HCT116 (cell line): ENCODE data around the gene GAPT. TPM values are rescaled to one million over a fixed set of nuclear protein-coding genes. Genes with fewer than 3 reads are reported as not detected.
A peak's percentile ranks its signal among the peaks of the same experiment; 100 is the strongest.

ENCODE experiments used
- ATAC-seq: fragments of 200-7000 bp; cut with Tn5 transposase; 2 replicates; pipeline ENCODE4 v1.9.1; 2020; ENCODE audit warnings: mild to moderate bottlenecking, moderate library complexity
- BruUV-seq: library from RNA; stranded (reverse); fragments of 400-500 nt; replicated peaks from 2 replicates; lab custom pipeline; 2021; lab: Mats Ljungman, UMichigan
- CTCF ChIA-PET: fragments of 300-600 bp; sonication (Branson Sonifier 250); formaldehyde crosslinking; loops from one replicate; lab custom pipeline; 2021; ENCODE audit warnings: antibody characterized with exemption; lab: Charles Lee
- POLR2A ChIA-PET: fragments of 300-600, 350-600 bp; sonication (Branson Sonifier 250); formaldehyde crosslinking; loops from one replicate; lab custom pipeline; 2021; ENCODE audit warnings: antibody characterized with exemption; lab: Charles Lee
- RAD21 ChIA-PET, 2 experiments: fragments of 300-600 bp; sonication (Branson Sonifier 250); formaldehyde crosslinking; loops; one replicate each; lab custom pipeline; 2023; ENCODE audit warnings: low total read pairs in 2 of 2; ENCODE audit not compliant: uncharacterized antibody in 2 of 2, unreplicated experiment in 2 of 2, low non-redundant PET in 1 of 2; lab: Charles Lee
- DNase-seq: peaks from one replicate; pipeline ENCODE4 v3.0.0-alpha.2; 2010; ENCODE audit warnings: low read depth, low spot score
- H2AFZ ChIP-seq: fragments of 200-600 bp; shearing (Covaris generic), sonication (generic); 2 replicates; pipeline ENCODE4 v1.6.1; 2017; ENCODE audit warnings: low read depth, mixed run types, mixed read lengths, antibody characterized with exemption, low read length; ENCODE audit not compliant: poor library complexity, severe bottlenecking
- H3K27ac ChIP-seq: 2 replicates; pipeline ENCODE4 v1.5.1; 2012; ENCODE audit warnings: low read depth, low read length
- H3K27me3 ChIP-seq: fragments of 200-600 bp; sonication (generic); 2 replicates; pipeline ENCODE4 v1.6.1; 2016; ENCODE audit warnings: mixed run types, low read length, mixed read lengths; ENCODE audit not compliant: insufficient read depth
- H3K36me3 ChIP-seq, 2 experiments: fragments of 200-500 bp in 1 of 2; fragments of 200-600 bp in 1 of 2; sonication (Bioruptor generic) in 1 of 2; sonication (generic) in 1 of 2; 2 replicates each; pipeline versions ENCODE4 v1.5.1 to v1.6.1; 2014 to 2016; ENCODE audit warnings: low read length in 2 of 2, inconsistent platforms in 1 of 2, mixed read lengths in 1 of 2, mixed run types in 1 of 2; ENCODE audit not compliant: insufficient read depth in 2 of 2, control insufficient read depth in 1 of 2
- H3K4me1 ChIP-seq, 2 experiments: fragments of 200-600 bp in 1 of 2; sonication (generic) in 1 of 2; 2 replicates each; pipeline versions ENCODE4 v1.5.1 to v1.6.1; 2012 to 2017; ENCODE audit warnings: low read length in 2 of 2, inconsistent platforms in 1 of 2, mild to moderate bottlenecking in 1 of 2, mixed read lengths in 1 of 2, mixed run types in 1 of 2, moderate library complexity in 1 of 2; ENCODE audit not compliant: insufficient read depth in 2 of 2, control insufficient read depth in 1 of 2
- H3K4me2 ChIP-seq: fragments of 200-600 bp; sonication (generic); 2 replicates; pipeline ENCODE4 v1.6.1; 2017; ENCODE audit warnings: mixed run types, low read length, mixed read lengths
- H3K4me3 ChIP-seq, 2 experiments: fragments of 200-600 bp in 1 of 2; sonication (generic) in 1 of 2; replicated peaks in 1 of 2; 2 replicates each; pipeline ENCODE4 v1.5.1; 2011 to 2016; ENCODE audit warnings: low read length in 2 of 2, control low read depth in 1 of 2, low read depth in 1 of 2, mild to moderate bottlenecking in 1 of 2, mixed read lengths in 1 of 2, mixed run types in 1 of 2
- H3K79me2 ChIP-seq: fragments of 200-600 bp; sonication (generic); 2 replicates; pipeline ENCODE4 v1.6.1; 2017; ENCODE audit warnings: mild to moderate bottlenecking, mixed run types, low read length, moderate library complexity, mixed read lengths; ENCODE audit not compliant: insufficient read depth
- H3K9ac ChIP-seq: fragments of 200-600 bp; sonication (generic); 2 replicates; pipeline ENCODE4 v1.6.1; 2016; ENCODE audit warnings: low read length, mixed read lengths
- H3K9me2 ChIP-seq: fragments of 200-600 bp; sonication (generic), shearing (Covaris generic); 2 replicates; pipeline ENCODE4 v1.6.1; 2017; ENCODE audit warnings: mixed run types, mild to moderate bottlenecking, moderate library complexity; ENCODE audit not compliant: insufficient read depth
- H3K9me3 ChIP-seq, 2 experiments: fragments of 200-500 bp in 1 of 2; fragments of 200-600 bp in 1 of 2; sonication (Bioruptor generic) in 1 of 2; sonication (generic) in 1 of 2; 2 replicates each; pipeline ENCODE4 v1.6.1; 2014 to 2017; ENCODE audit warnings: low read length in 2 of 2, mixed read lengths in 2 of 2, inconsistent platforms in 1 of 2, low read depth in 1 of 2, mild to moderate bottlenecking in 1 of 2, mixed run types in 1 of 2, moderate library complexity in 1 of 2; ENCODE audit not compliant: control insufficient read depth in 1 of 2, insufficient read depth in 1 of 2
- H4K20me1 ChIP-seq: fragments of 200-600 bp; sonication (generic), shearing (Covaris generic); 2 replicates; pipeline ENCODE4 v1.6.1; 2017; ENCODE audit warnings: mixed run types, mild to moderate bottlenecking, moderate library complexity; ENCODE audit not compliant: insufficient read depth
- CBX3 ChIP-seq: IDR thresholded peaks from 2 replicates; pipeline ENCODE4 v1.6.1; 2012; ENCODE audit warnings: low read depth
- CEBPB ChIP-seq: IDR thresholded peaks from 2 replicates; pipeline ENCODE4 v1.6.1; 2012; ENCODE audit warnings: low read depth
- ELF1 ChIP-seq: IDR thresholded peaks from 2 replicates; pipeline ENCODE4 v1.6.1; 2012; ENCODE audit warnings: low read depth, borderline replicate concordance
- EZH2 ChIP-seq: fragments of 200-600 bp; sonication (generic); IDR thresholded peaks from 2 replicates; pipeline ENCODE4 v1.6.1; 2017; ENCODE audit warnings: antibody characterized with exemption, mixed run types
- FOSL1 ChIP-seq: IDR thresholded peaks from 2 replicates; pipeline ENCODE4 v1.6.1; 2012; ENCODE audit warnings: low read depth
- JUND ChIP-seq: IDR thresholded peaks from 2 replicates; pipeline ENCODE4 v1.6.1; 2012
- RAD21 ChIP-seq: IDR thresholded peaks from 2 replicates; pipeline ENCODE4 v1.6.1; 2012; ENCODE audit warnings: low read depth, mild to moderate bottlenecking
- SRF ChIP-seq: IDR thresholded peaks from 2 replicates; pipeline ENCODE4 v1.6.1; 2012; ENCODE audit warnings: low read depth
- TCF7L2 ChIP-seq: IDR thresholded peaks from 2 replicates; pipeline ENCODE4 v1.7.0; 2011; ENCODE audit warnings: borderline replicate concordance, inconsistent platforms; ENCODE audit not compliant: insufficient read depth, insufficient read length; ENCODE audit errors: extremely low read depth
- YY1 ChIP-seq: IDR thresholded peaks from 2 replicates; pipeline ENCODE4 v1.6.1; 2011; ENCODE audit warnings: low read length, low read depth, moderate library complexity, mild to moderate bottlenecking; ENCODE audit not compliant: insufficient replicate concordance; ENCODE audit errors: extremely low read depth
- ZFX ChIP-seq: fragments of 450-650 bp; IDR thresholded peaks from 2 replicates; pipeline ENCODE4 v1.6.1; 2017
- ZNF274 ChIP-seq: fragments of 200-500 bp; sonication (Bioruptor generic); IDR thresholded peaks from 2 replicates; pipeline ENCODE4 v1.6.1; 2014; ENCODE audit warnings: mild to moderate bottlenecking, low read depth, low read length, inconsistent platforms
- intact Hi-C: fragments of 100-400 bp; cut with micrococcal nuclease; formaldehyde crosslinking; loops from 2 replicates; pipeline ENCODE4 v1.10.0; 2022
- total RNA-seq: library from RNA; stranded (reverse); gene quantifications from one replicate; pipeline ENCODE4 v1.2.1, GENCODE V29; 2021; ENCODE audit not compliant: unreplicated experiment
- TF ChIP-seq, protein P1 (sequence below), 3 experiments: fragments of 200-600 bp in 1 of 3; sonication (generic) in 1 of 3; IDR thresholded peaks in 2 of 3; conservative IDR thresholded peaks in 1 of 3; 2 replicates each; pipeline ENCODE4 v1.5.1; 2012 to 2017; ENCODE audit warnings: low read depth in 2 of 3, low read length in 2 of 3, antibody characterized with exemption in 1 of 3, borderline replicate concordance in 1 of 3, control low read depth in 1 of 3, mild to moderate bottlenecking in 1 of 3, mixed read lengths in 1 of 3, mixed run types in 1 of 3, moderate library complexity in 1 of 3; ENCODE audit not compliant: insufficient read depth in 1 of 3
- TF ChIP-seq, protein P2 (sequence below): IDR thresholded peaks from 2 replicates; pipeline ENCODE4 v1.6.1; 2012
- TF ChIP-seq, protein P3 (sequence below): IDR thresholded peaks from 2 replicates; pipeline ENCODE4 v1.6.1; 2011; ENCODE audit warnings: mild to moderate bottlenecking, low read length, moderate library complexity; ENCODE audit not compliant: insufficient replicate concordance; ENCODE audit errors: extremely low read depth

The GAPT gene
- total RNA-seq, 1 experiment from 2014 or later, result not detected

DNA sequence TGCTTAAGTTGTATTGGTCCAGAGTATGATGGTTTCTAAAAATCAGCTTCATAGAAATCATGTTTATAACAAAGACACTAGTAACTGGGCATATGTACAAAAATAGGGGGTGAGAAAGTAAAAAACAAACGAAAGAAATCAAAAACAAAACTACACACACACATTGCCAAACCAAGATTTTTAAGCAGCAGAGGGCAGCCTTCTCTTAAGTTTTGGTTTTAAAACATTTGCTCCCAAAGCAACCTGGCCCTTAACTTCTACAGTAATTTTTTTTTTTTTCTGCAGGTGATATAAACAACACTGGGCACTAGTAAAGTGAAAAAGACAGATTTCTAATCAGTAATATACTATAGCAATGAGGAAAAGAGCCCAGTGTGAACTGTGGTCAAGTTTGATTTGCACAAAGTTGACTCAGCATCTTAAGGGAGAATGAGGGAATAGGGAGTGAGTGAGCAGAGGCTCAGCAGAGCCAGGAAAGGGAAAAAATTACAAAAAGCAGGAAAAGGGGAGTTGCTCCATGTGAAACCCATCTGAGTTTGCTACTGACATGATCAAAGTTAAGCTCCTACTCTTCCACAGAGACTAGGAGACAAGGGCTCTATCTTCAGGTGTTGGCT, 13.4 kb upstream of the GAPT start:
- TF ChIP-seq, protein P1, sequence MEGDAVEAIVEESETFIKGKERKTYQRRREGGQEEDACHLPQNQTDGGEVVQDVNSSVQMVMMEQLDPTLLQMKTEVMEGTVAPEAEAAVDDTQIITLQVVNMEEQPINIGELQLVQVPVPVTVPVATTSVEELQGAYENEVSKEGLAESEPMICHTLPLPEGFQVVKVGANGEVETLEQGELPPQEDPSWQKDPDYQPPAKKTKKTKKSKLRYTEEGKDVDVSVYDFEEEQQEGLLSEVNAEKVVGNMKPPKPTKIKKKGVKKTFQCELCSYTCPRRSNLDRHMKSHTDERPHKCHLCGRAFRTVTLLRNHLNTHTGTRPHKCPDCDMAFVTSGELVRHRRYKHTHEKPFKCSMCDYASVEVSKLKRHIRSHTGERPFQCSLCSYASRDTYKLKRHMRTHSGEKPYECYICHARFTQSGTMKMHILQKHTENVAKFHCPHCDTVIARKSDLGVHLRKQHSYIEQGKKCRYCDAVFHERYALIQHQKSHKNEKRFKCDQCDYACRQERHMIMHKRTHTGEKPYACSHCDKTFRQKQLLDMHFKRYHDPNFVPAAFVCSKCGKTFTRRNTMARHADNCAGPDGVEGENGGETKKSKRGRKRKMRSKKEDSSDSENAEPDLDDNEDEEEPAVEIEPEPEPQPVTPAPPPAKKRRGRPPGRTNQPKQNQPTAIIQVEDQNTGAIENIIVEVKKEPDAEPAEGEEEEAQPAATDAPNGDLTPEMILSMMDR (IDR thresholded peaks at IDR 0.05 in 2 of 3, conservative IDR thresholded peaks at IDR 0.05 in 1 of 3; ENCODE audit: borderline replicate concordance in 1 of 3, insufficient read depth in 1 of 3, low read depth in 2 of 3, low read length in 2 of 3), result peak in 1 of 3 experiments; percentile 34; a peak in 1 of 6 replicates
- TF ChIP-seq EZH2, result no peak
- TF ChIP-seq RAD21, result peak; percentile 52

DNA sequence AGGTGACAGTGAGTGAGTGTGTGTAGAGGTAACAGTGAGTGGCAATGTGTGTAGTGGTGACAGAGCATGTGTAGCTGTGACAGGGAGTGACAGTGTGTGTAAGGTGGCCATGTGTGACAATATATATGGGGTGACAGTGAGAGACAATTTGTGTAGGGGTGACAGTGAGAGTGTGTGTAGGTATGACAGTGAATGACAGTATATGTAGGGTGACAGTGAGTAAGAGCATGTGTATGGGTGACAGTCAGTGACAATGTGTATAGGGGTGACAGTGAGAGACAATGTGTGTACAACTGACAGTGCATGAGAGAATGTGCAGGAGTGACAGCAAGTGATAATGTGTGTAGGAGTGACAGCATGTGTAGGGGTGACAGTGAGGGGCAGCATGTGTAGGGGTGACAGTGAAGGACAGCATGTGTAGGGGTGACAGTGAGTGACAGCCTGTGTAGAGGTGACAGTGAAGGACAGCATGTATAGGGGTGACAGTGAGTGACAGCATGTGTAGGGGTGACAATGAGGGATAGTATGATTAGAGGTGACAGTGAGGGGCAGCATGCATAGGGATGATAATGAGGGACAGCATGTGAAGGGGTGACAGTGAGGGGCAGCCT, 10.1 kb upstream of the GAPT start:
- H3K27ac ChIP-seq, result no peak overlapping the region
- POLR2A ChIA-PET, result no interaction called here
- H3K4me3 ChIP-seq, result no peak overlapping the region
- no peaks in the 10 kb centered on the region for H3K36me3 ChIP-seq
- BruUV-seq, result no TSS peak
- H3K79me2 ChIP-seq, result no peaks in the 10 kb centered on the region
- CTCF ChIA-PET, result no interaction called here
- H3K9me3 ChIP-seq, result peaks cover 0 to 4% of the 10 kb centered on the region in 2 experiments; a peak in 1 of 4 replicates
- no peak for ATAC-seq
- H3K27me3 ChIP-seq, result 0 out of 2 replicates have a peak, but pooled peaks cover 4% of the 10 kb centered on the region
- no peak for DNase-seq
- intact Hi-C loops, result no loop called here
- H2AFZ ChIP-seq, result no peak overlapping the region
- H3K9me2 ChIP-seq, result no peaks in the 10 kb centered on the region
- H3K4me2 ChIP-seq, result no peak overlapping the region
- RAD21 ChIA-PET, result no interaction called here
- no peaks in the 10 kb centered on the region for H4K20me1 ChIP-seq
- no peak overlapping the region for H3K9ac ChIP-seq
- TF ChIP-seq FOSL1 (no peak), CEBPB (no peak), CBX3 (no peak), TCF7L2 (no peak), ZFX (no peak), ELF1 (no peak), JUND (no peak), SRF (no peak), ZNF274 (no peak), YY1 (no peak)
- TF ChIP-seq, protein P2, sequence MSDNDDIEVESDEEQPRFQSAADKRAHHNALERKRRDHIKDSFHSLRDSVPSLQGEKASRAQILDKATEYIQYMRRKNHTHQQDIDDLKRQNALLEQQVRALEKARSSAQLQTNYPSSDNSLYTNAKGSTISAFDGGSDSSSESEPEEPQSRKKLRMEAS, result no peak
- TF ChIP-seq, protein P3, sequence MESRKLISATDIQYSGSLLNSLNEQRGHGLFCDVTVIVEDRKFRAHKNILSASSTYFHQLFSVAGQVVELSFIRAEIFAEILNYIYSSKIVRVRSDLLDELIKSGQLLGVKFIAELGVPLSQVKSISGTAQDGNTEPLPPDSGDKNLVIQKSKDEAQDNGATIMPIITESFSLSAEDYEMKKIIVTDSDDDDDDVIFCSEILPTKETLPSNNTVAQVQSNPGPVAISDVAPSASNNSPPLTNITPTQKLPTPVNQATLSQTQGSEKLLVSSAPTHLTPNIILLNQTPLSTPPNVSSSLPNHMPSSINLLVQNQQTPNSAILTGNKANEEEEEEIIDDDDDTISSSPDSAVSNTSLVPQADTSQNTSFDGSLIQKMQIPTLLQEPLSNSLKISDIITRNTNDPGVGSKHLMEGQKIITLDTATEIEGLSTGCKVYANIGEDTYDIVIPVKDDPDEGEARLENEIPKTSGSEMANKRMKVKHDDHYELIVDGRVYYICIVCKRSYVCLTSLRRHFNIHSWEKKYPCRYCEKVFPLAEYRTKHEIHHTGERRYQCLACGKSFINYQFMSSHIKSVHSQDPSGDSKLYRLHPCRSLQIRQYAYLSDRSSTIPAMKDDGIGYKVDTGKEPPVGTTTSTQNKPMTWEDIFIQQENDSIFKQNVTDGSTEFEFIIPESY, result no peak
- no peaks in the 10 kb centered on the region for H3K4me1 ChIP-seq

More for the DNA sequence above, 13.4 kb upstream of the GAPT start:
- Histone ChIP-seq H3K9ac (no peak overlapping the region), H3K4me2 (no peak overlapping the region), H3K27ac (no peak overlapping the region), H3K79me2 (no peaks in the 10 kb centered on the region), H2AFZ (no peak overlapping the region), H3K9me2 (no peaks in the 10 kb centered on the region), H3K36me3 (no peaks in the 10 kb centered on the region), H3K9me3 (peaks cover 0 to 4% of the 10 kb centered on the region in 2 experiments; a peak in 1 of 4 replicates), H3K27me3 (no peaks in the 10 kb centered on the region), H3K4me3 (no peak overlapping the region), H4K20me1 (no peaks in the 10 kb centered on the region), H3K4me1 (no peaks in the 10 kb centered on the region)
- BruUV-seq, result no TSS peak
- ChIA-PET POLR2A (no interaction called here), RAD21 (no interaction called here), CTCF (interaction anchor here (2.5 kb wide), 1 partner anchor 372 kb away, joined by 18 read pairs; no protein-coding TSS in a partner anchor)
- intact Hi-C loops, result loop anchor here (5.0 kb wide), 1 partner anchor 374 kb away; no protein-coding TSS in a partner anchor
- ATAC-seq, result peak; percentile 38; the same call in 1 of the 2 replicates
- DNase-seq, result no peak
